ENCODE results near the gene GPR143. TPM values are rescaled to one million over a fixed set of nuclear protein-coding genes. Genes with fewer than 3 reads are reported as not detected.
"Not testable (repeated sequence)": the region's sequence is repeated elsewhere in the genome, so short reads cannot be mapped to it uniquely, and the experiment has no call there.

The GPR143 gene
- total RNA-seq (2021; ENCODE audit: unreplicated experiment) = 1.8 TPM
- 1.8 and 1.9 TPM in 2 replicates for polyA plus RNA-seq (2012)
- percentile 35 among the genes with signal in this experiment for Bru-seq, nascent RNA
- percentile 37 among the genes with signal in this experiment for BruChase-seq, experiment 1, labeled RNA remaining after a 6-hour chase
- BruChase-seq, experiment 2, labeled RNA remaining after a 2-hour chase = percentile 41 among the genes with signal in this experiment
- long read RNA-seq, partial matches to known transcripts = 1 of 5 reads
- long read RNA-seq, other reads (novel, unspliced or antisense) = 4 of 5 reads

- RAD21 ChIA-PET (ENCODE audit: low non-redundant PET in 1 of 2, low total read pairs in 2 of 2, uncharacterized antibody in 2 of 2, unreplicated experiment in 2 of 2) = no interaction called here
Observed at GRCh38 chrX:9765737-9766097, at the start of gene GPR143. Gene GPR143, minus strand, starts transcription at chrX:9765847. Its CDS starts 30 bp downstream, at chrX:9765817.

GRCh38 chrX:9811086-9811485 lies 45.4 kb upstream of the GPR143 start:
- H3K9me2 ChIP-seq (ENCODE audit: insufficient read depth); H3K79me2 ChIP-seq (ENCODE audit: insufficient read depth, low read length); CTCF ChIA-PET; H3K4me3 ChIP-seq (replicated peaks in 1 of 2; ENCODE audit: low read depth in 1 of 2, low read length in 2 of 2); H3K36me3 ChIP-seq (ENCODE audit: control insufficient read depth in 1 of 2, insufficient read depth in 2 of 2, low read length in 2 of 2); H3K4me1 ChIP-seq (ENCODE audit: control insufficient read depth in 1 of 2, insufficient read depth in 2 of 2, low read length in 2 of 2); BruUV-seq (replicated peaks); H3K27me3 ChIP-seq (ENCODE audit: insufficient read depth, low read length); H3K4me2 ChIP-seq (ENCODE audit: low read length); H3K27ac ChIP-seq (ENCODE audit: low read depth, low read length); POLR2A ChIA-PET; intact Hi-C loops (cut with micrococcal nuclease); H3K9me3 ChIP-seq (ENCODE audit: control insufficient read depth in 1 of 2, insufficient read depth in 1 of 2, low read depth in 1 of 2, low read length in 2 of 2); H3K9ac ChIP-seq (ENCODE audit: low read length); H2AFZ ChIP-seq (ENCODE audit: low read depth, low read length, poor library complexity, severe bottlenecking); ATAC-seq; H4K20me1 ChIP-seq (ENCODE audit: insufficient read depth); DNase-seq (ENCODE audit: low read depth, low spot score); RAD21 ChIA-PET (ENCODE audit: low non-redundant PET in 1 of 2, low total read pairs in 2 of 2, uncharacterized antibody in 2 of 2, unreplicated experiment in 2 of 2): not testable (repeated sequence)

More at GRCh38 chrX:9765737-9766097, at the start of gene GPR143:
- TF ChIP-seq MAX (IDR thresholded peaks at IDR 0.05) (no peak), ATF3 (IDR thresholded peaks at IDR 0.05) (no peak), REST (IDR thresholded peaks at IDR 0.05; ENCODE audit: low read depth) (no peak), EZH2phosphoT487 (IDR thresholded peaks at IDR 0.05; ENCODE audit: borderline replicate concordance) (no peak)
- no TSS peak for BruUV-seq (replicated peaks)
- H3K36me3 ChIP-seq (ENCODE audit: control insufficient read depth in 1 of 2, insufficient read depth in 2 of 2, low read length in 2 of 2) = no peaks in the 10 kb centered on the region
- POLR2A ChIA-PET = no interaction called here
- intact Hi-C loops (cut with micrococcal nuclease) = no loop called here
- DNase-seq (ENCODE audit: low read depth, low spot score) = no peak
- H3K9me3 ChIP-seq (ENCODE audit: control insufficient read depth in 1 of 2, insufficient read depth in 1 of 2, low read depth in 1 of 2, low read length in 2 of 2) = no peaks in the 10 kb centered on the region
- ATAC-seq = no peak
- no peaks in the 10 kb centered on the region for H3K27me3 ChIP-seq (ENCODE audit: insufficient read depth, low read length)
- no peak within 1 kb of the TSS for H3K9ac ChIP-seq (ENCODE audit: low read length)
- H2AFZ ChIP-seq (ENCODE audit: low read depth, low read length, poor library complexity, severe bottlenecking) = no peak within 1 kb of the TSS
- H3K79me2 ChIP-seq (ENCODE audit: insufficient read depth, low read length) = no peaks in the 10 kb centered on the region
- CTCF ChIA-PET = no interaction called here
- H3K4me1 ChIP-seq (ENCODE audit: control insufficient read depth in 1 of 2, insufficient read depth in 2 of 2, low read length in 2 of 2) = no peaks in the 10 kb centered on the region
- no peaks in the 10 kb centered on the region for H4K20me1 ChIP-seq (ENCODE audit: insufficient read depth)
- no peaks in the 10 kb centered on the region for H3K9me2 ChIP-seq (ENCODE audit: insufficient read depth)
- H3K4me2 ChIP-seq (ENCODE audit: low read length) = no peak within 1 kb of the TSS
- H3K27ac ChIP-seq (ENCODE audit: low read depth, low read length) = no peak within 1 kb of the TSS
- H3K4me3 ChIP-seq (replicated peaks in 1 of 2; ENCODE audit: low read depth in 1 of 2, low read length in 2 of 2) = no peak within 1 kb of the TSS

- ATAC-seq; H3K79me2 ChIP-seq (ENCODE audit: insufficient read depth, low read length); DNase-seq (ENCODE audit: low read depth, low spot score); H3K9ac ChIP-seq (ENCODE audit: low read length); intact Hi-C loops (cut with micrococcal nuclease); CTCF ChIA-PET; H3K36me3 ChIP-seq (ENCODE audit: control insufficient read depth in 1 of 2, insufficient read depth in 2 of 2, low read length in 2 of 2); BruUV-seq (replicated peaks); H3K27ac ChIP-seq (ENCODE audit: low read depth, low read length); H3K4me3 ChIP-seq (replicated peaks in 1 of 2; ENCODE audit: low read depth in 1 of 2, low read length in 2 of 2); H3K4me2 ChIP-seq (ENCODE audit: low read length); H3K9me3 ChIP-seq (ENCODE audit: control insufficient read depth in 1 of 2, insufficient read depth in 1 of 2, low read depth in 1 of 2, low read length in 2 of 2); H3K27me3 ChIP-seq (ENCODE audit: insufficient read depth, low read length); POLR2A ChIA-PET; H3K4me1 ChIP-seq (ENCODE audit: control insufficient read depth in 1 of 2, insufficient read depth in 2 of 2, low read length in 2 of 2); H4K20me1 ChIP-seq (ENCODE audit: insufficient read depth); RAD21 ChIA-PET (ENCODE audit: low non-redundant PET in 1 of 2, low total read pairs in 2 of 2, uncharacterized antibody in 2 of 2, unreplicated experiment in 2 of 2); H3K9me2 ChIP-seq (ENCODE audit: insufficient read depth); H2AFZ ChIP-seq (ENCODE audit: low read depth, low read length, poor library complexity, severe bottlenecking): not testable (repeated sequence)
Observed at GRCh38 chrX:9809876-9810275, 44.2 kb upstream of the GPR143 start.
